HL-60 (cell line): Measurements from ENCODE around the gene FOXO6.
A peak's percentile ranks its signal among the peaks of the same experiment; 100 is the strongest.

ENCODE experiments used
- DNase-seq, 2 experiments: peaks; one replicate each; pipeline ENCODE4 v3.0.0-alpha.2; 2010 to 2020; ENCODE audit warnings: low read depth in 1 of 2, low spot score in 1 of 2
- H3K27ac ChIP-seq: fragments of 250-450 bp; sonication (Bioruptor Pico); replicated peaks from 2 replicates; pipeline ENCODE4 v1.5.1; 2020; ENCODE audit warnings: mild to moderate bottlenecking, moderate library complexity
- H3K27me3 ChIP-seq: fragments of 250-450 bp; sonication (Bioruptor Pico); 2 replicates; pipeline ENCODE4 v1.5.1; 2021; ENCODE audit warnings: mild to moderate bottlenecking, moderate library complexity; ENCODE audit not compliant: insufficient read depth, poor library complexity, severe bottlenecking
- H3K4me3 ChIP-seq: replicated peaks from 2 replicates; pipeline ENCODE4 v1.5.1; 2011; ENCODE audit warnings: mild to moderate bottlenecking, control low read depth, low read length; ENCODE audit not compliant: insufficient read depth
- GABPA ChIP-seq: IDR thresholded peaks from 2 replicates; pipeline ENCODE4 v1.6.1; 2012; ENCODE audit warnings: low read depth
- POLR2AphosphoS5 ChIP-seq: IDR thresholded peaks from 2 replicates; pipeline ENCODE4 v1.6.1; 2012; ENCODE audit warnings: low read depth
- SPI1 ChIP-seq: IDR thresholded peaks from 2 replicates; pipeline ENCODE4 v1.6.1; 2012; ENCODE audit warnings: low read depth, mild to moderate bottlenecking, borderline replicate concordance
- TF ChIP-seq, protein P1 (sequence below): IDR thresholded peaks from 2 replicates; pipeline ENCODE4 v1.6.1; 2012; ENCODE audit warnings: low read depth; ENCODE audit not compliant: insufficient replicate concordance
- TF ChIP-seq, protein P2 (sequence below): IDR thresholded peaks from one replicate; pipeline ENCODE4 v1.5.1; 2011; ENCODE audit warnings: low read length, control low read depth, inconsistent platforms; ENCODE audit not compliant: insufficient read depth

The FOXO6 gene

DNA sequence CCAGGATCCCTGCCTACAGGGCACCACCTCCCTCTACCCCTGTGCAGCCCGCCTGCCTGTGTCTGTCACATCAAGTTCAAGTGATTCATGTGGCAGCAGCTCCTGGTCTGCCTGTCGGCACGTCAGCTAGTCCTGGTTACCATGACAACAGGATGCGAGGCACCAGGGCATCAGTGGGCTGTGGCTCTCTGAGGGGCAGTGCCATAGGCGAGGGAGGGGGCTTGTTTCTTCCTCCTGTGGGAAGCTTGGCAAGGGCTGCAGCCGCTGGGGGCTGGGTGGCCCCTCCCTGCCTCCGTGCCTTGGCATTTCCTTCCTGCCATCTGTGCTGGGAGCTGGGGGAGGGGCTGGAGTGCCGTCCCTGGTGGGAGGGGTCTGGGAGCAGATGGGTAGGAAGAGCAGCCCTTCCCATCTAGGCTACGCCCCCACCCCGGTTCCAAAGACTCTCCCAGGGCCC, 43.1 kb downstream of the FOXO6 start:
- H3K27me3 ChIP-seq: peaks cover 8% of the 10 kb centered on the region
- H3K27ac ChIP-seq: no peak overlapping the region
- DNase-seq: peak in 1 of 2 experiments; percentile 23
- TF ChIP-seq, protein P1, sequence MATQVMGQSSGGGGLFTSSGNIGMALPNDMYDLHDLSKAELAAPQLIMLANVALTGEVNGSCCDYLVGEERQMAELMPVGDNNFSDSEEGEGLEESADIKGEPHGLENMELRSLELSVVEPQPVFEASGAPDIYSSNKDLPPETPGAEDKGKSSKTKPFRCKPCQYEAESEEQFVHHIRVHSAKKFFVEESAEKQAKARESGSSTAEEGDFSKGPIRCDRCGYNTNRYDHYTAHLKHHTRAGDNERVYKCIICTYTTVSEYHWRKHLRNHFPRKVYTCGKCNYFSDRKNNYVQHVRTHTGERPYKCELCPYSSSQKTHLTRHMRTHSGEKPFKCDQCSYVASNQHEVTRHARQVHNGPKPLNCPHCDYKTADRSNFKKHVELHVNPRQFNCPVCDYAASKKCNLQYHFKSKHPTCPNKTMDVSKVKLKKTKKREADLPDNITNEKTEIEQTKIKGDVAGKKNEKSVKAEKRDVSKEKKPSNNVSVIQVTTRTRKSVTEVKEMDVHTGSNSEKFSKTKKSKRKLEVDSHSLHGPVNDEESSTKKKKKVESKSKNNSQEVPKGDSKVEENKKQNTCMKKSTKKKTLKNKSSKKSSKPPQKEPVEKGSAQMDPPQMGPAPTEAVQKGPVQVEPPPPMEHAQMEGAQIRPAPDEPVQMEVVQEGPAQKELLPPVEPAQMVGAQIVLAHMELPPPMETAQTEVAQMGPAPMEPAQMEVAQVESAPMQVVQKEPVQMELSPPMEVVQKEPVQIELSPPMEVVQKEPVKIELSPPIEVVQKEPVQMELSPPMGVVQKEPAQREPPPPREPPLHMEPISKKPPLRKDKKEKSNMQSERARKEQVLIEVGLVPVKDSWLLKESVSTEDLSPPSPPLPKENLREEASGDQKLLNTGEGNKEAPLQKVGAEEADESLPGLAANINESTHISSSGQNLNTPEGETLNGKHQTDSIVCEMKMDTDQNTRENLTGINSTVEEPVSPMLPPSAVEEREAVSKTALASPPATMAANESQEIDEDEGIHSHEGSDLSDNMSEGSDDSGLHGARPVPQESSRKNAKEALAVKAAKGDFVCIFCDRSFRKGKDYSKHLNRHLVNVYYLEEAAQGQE: no peak
- TF ChIP-seq POLR2AphosphoS5 (no peak), SPI1 (no peak), GABPA (no peak)
- TF ChIP-seq, protein P2, sequence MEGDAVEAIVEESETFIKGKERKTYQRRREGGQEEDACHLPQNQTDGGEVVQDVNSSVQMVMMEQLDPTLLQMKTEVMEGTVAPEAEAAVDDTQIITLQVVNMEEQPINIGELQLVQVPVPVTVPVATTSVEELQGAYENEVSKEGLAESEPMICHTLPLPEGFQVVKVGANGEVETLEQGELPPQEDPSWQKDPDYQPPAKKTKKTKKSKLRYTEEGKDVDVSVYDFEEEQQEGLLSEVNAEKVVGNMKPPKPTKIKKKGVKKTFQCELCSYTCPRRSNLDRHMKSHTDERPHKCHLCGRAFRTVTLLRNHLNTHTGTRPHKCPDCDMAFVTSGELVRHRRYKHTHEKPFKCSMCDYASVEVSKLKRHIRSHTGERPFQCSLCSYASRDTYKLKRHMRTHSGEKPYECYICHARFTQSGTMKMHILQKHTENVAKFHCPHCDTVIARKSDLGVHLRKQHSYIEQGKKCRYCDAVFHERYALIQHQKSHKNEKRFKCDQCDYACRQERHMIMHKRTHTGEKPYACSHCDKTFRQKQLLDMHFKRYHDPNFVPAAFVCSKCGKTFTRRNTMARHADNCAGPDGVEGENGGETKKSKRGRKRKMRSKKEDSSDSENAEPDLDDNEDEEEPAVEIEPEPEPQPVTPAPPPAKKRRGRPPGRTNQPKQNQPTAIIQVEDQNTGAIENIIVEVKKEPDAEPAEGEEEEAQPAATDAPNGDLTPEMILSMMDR: no peak
- no peak overlapping the region for H3K4me3 ChIP-seq

DNA sequence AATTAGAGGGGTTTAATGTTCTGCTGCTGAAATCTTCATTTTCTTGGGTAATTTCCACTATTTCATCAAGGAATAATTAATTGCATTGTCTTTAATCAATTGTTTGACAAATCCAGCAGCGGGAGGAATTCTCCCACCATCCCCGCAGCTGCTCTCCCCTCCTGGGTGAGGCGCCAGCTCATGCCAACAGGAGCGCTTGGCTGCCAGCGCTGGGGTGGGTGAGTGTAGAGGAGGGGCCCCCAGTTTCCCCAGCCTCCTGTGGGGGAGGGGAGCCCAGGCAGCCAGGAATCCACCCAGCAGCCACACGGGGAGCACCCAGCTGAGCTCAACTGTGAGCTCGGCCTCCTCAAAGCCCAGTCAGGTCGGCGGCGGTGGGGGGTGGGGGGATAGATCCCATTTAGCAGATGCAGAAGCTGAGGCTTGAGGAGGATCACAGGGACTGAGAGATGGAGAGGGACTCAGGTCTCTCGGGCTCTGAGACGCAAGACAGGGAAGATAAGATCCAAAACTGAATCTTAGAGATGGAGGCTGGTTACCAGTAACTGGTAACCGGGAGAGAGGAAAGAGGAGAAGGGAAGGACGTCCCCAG, 46.5 kb downstream of the FOXO6 start:
- DNase-seq: no peak
- no peak for TF ChIP-seq GABPA
- Histone ChIP-seq H3K27me3 (peaks cover 8% of the 10 kb centered on the region), H3K4me3 (no peak overlapping the region), H3K27ac (no peak overlapping the region)

DNA sequence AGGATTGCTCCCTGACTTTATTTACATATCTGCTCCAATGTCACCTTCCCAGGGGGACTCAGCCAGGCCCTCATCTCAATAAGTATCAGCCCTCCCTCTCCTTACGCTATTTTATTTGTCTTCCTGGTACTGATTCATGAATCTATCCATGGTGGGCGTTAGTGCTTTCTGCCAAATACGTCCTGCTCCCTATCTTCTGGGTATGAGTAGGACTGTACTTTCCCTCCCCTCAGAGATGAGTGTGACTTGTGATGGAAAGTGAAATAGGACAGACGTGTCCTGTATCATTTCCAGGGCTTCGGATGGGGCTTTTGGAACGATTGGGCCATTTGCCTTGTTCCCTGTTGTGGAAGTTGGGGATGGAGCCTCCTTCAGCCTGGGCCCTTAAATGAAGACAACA, 47.5 kb downstream of the FOXO6 start:
- no peak overlapping the region for H3K4me3 ChIP-seq
- no peak overlapping the region for H3K27ac ChIP-seq
- DNase-seq: no peak
- peaks cover 4% of the 10 kb centered on the region for H3K27me3 ChIP-seq
- TF ChIP-seq, protein P1: no peak
- TF ChIP-seq, protein P2: no peak
- no peak for TF ChIP-seq GABPA
- no peak for TF ChIP-seq POLR2AphosphoS5
- no peak for TF ChIP-seq SPI1

DNA sequence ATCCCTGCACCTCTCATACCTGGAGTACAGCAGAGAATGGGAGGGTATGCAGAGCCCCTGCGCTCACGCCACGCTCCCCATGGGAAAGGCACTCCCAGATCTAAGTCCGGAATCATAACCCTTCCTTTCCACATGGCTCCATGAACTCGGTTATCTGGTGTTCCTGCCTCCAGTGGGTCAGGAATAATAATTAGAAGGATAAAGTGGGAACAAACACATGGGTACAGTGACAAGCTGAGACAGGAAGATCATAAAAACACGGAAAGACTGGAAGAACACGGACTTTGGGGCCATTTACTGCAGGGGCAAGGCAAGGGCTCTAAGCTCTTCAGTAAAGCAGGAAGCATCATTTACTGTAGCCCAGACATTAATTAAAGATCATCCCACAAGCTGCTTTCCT, 48.6 kb downstream of the FOXO6 start:
- H3K27me3 ChIP-seq: peaks cover 4% of the 10 kb centered on the region
- no peak overlapping the region for H3K4me3 ChIP-seq
- TF ChIP-seq SPI1 (no peak), POLR2AphosphoS5 (no peak), GABPA (no peak)
- TF ChIP-seq, protein P2: no peak
- TF ChIP-seq, protein P1: no peak
- DNase-seq: no peak
- H3K27ac ChIP-seq: no peak overlapping the region
